GM19239 (cell line): ENCODE data around the gene BRMS1L.
"Not testable (repeated sequence)": the region's sequence is repeated elsewhere in the genome, so short reads cannot be mapped to it uniquely, and the experiment has no call there.

Experiments used
- DNase-seq: peaks from one replicate; pipeline ENCODE4 v3.0.0; 2011; ENCODE audit warnings: low spot score; ENCODE audit not compliant: insufficient read length
- FAIRE-seq: peaks from 2 replicates; lab custom pipeline; 2011; peaks lifted over from hg19 to GRCh38; lab: Jason Lieb, UNC

Gene BRMS1L

DNA sequence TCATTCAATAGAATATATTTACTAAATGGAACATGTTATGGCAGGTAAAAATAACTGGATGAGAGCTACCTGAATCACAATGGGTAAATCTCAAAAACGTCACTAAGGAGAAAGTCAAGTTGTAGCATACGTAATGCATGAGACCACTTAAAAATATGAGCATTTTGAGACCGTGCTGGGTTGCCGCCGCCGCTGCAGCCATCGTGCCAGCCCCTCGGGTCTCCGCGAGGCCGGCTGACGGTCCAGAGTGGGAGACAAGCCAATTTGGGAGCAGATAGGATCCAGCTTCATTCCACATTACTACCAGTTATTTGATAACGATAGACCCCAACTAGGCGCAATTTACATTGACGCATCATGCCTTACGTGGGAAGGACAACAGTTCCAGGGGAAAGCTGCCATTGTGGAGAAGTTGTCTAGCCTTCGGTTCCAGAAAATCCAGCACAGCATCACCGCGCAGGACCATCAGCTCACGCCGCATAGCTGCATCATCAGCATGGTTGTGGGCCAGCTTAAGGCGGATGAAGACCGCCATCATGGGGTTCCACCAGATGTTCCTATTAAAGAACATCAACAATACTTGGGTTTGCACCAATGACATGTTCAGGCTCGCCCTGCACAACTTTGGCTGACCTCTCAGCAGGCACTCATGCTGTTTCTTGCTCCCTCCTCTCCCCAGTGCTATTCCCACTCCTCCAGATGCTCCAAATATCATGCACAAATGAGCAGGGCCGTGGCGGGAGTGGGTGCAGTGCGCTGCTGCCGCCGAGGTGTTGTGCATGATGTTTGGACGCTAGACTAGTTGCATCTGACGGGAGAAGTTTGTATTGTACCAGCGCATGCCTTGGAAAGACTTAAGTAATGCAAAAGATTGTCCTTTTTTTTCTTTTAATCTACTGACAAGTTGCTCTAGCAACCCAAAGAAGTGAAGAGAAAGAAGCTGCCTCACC is 6.3 kb upstream of the BRMS1L start:
- FAIRE-seq (no peak), DNase-seq (no peak)

- no peak for FAIRE-seq
- no peak for DNase-seq
These were observed 4.3 kb upstream of the BRMS1L start for GRCh38 chr14:35821564-35822411.

DNA sequence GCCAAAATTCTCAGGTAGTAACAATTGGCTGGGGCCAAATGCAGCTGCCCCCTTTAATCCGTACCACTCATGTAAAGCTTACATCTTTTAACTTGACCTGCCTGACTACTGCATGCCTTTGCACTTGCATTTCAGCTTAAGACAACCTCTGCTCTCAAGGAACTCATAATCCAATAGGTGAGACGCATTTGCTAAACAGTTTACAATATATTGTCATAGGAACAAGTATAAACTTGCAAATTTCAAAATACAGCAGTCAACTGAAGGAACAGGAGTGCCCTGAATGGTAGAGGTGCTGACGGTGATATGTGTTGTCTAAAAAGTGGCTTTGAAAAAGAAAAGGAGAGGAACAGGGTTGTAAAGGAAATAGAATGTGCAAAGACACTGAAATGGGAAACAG is 3.6 kb upstream of the BRMS1L start:
- FAIRE-seq (no peak), DNase-seq (no peak)

GRCh38 chr14:35824446-35825165 is 1.5 kb upstream of the BRMS1L start:
- not testable (repeated sequence) for FAIRE-seq, DNase-seq

DNA sequence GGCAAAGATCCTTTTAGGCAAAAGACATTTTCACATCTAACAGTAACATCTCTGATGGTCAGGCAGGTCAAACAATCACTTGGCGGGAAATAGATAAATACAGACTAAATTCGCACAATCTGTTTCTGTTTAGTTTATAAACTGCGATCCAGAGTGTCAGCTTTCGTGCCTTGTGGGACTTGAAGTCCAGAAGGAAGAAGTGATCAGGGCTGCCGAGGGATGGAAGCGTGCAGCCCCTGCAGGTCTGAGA is 245 bp upstream of the BRMS1L start:
- no peak for DNase-seq
- no peak for FAIRE-seq

GRCh38 chr14:35826952-35827416 is 846 bp downstream of the BRMS1L start:
- DNase-seq (no peak), FAIRE-seq (no peak)

DNA sequence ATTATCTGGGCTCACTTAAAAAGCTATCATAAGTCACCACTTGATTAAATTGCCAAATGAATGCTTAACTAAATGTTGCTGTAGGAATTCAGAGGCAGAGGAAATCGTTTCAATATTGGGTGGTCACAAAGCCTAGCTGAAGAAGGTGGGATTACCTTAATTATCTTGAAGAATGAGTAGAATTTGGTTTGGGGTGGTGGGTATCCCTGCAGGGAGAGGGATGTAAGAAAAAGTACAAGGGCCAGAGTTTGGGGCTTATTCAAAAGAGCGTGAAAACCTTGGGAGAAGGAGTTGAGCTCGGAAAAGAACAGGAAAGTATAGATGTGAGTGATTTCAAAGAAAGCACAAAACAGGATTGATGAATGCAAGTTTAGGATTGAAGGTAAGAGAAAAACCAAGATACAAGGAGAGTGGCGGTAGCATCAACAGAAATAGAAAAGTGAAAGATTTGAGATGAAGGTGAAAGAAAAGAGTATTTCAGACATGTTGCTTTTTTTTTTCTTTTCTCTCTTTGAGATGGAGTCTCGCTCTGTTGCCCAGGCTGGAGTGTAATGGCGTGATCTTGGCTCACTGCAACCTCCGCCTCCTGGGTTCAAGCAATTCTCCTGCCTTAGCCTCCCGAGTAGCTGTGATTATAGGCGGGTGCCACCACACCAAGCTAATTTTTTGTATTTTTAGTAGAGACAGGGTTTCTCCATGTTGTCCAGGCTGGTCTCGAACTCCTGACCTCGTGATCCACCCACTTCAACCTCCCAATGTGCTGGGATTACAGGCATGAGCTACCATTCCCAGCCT is 1.7 kb downstream of the BRMS1L start:
- FAIRE-seq (no peak), DNase-seq (no peak)

DNA sequence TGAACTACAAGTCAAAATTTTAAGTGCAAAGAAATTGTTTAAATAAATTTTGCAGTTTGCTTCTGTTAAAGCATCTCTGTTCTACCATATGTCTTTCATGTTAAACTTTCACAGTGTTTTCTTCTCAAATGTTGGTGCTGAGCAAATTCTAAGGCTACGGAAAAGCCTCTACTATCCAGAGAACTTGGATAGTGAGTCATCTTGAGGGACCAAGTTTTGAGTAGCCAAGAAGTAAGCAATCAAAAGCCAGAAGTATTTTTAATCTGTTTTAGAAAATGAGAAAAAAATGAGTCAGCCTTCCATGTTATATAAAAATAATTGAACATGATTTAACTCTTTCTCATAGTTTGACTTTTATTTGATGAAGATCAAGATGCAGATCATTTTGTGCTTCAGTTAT is 3.3 kb downstream of the BRMS1L start:
- FAIRE-seq (no peak), DNase-seq (no peak)

DNA sequence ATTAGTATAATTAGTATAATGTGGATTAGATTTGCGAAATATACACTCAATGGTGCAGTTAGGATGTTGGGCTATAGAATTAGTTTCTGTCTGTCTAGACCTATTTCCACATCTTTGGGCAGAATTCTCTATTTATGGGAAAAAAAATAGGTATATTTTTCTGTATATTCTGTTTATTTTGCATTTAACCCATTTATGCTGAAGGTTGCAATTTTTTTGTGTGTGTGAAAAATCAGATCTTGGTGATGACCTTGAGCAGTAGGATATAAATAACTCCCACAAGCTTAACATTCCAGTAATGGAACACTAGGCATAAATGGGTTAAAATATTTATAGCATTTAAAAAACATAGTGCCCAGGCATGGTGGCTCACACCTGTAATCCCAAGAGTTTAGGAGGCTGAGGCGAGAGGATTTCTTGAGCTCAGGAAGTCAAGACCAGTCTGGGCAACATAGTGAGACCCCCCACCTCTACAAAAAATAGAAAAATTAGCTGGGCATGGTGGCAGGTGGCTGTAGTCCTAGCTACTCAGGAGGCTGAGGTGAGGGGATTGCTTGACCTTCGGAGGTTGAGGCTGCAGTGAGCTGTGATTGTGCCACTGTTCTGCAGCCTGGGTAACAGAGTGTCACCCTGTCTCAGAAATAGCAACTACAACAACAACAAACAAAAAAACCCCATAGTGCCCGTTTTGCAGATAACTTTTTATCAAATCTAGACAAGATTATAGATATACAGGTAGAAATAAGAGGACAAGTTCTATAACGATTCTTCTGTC is 9.3 kb downstream of the BRMS1L start:
- DNase-seq: no peak
- no peak for FAIRE-seq

DNA sequence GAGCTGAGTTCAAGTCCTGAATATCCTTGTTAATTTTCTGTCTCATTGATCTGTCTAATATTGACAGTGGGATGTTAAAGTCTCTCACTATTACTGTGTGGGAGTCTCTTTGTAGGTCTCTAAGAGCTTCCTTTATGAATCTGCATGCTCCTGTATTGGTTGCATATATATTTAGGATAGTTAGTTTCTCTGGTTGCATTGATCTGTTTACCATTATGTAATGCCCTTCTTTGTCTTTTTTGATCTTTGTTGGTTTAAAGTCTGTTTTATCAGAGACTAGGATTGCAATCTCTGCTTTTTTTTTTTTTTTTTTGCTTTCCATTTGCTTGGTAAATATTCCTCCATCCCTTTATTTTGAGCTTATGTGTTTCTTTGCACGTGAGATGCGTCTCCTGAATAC is 15.6 kb downstream of the BRMS1L start:
- DNase-seq, FAIRE-seq: not testable (repeated sequence)

DNA sequence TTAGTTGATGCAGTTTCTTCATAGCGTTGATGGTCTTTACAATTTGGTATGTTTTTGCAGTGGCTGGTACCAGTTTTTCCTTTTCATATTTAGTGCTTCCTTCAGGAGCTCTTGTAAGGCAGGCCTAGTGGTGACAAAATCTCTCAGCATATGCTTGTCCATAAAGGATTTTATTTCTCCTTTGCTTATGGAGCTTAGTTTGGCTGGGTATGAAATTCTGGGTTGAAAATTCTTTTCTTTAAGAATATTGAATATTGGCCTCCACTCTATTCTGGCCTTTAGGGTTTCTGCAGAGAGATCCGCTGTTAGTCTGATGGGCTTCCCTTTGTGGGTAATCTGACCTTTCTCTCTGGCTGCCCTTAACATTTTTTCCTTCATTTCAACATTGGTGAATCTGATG is 16.1 kb downstream of the BRMS1L start:
- DNase-seq, FAIRE-seq: not testable (repeated sequence)

- FAIRE-seq (no peak), DNase-seq (no peak)
These were observed 18.4 kb downstream of the BRMS1L start for GRCh38 chr14:35844494-35844893.

DNA sequence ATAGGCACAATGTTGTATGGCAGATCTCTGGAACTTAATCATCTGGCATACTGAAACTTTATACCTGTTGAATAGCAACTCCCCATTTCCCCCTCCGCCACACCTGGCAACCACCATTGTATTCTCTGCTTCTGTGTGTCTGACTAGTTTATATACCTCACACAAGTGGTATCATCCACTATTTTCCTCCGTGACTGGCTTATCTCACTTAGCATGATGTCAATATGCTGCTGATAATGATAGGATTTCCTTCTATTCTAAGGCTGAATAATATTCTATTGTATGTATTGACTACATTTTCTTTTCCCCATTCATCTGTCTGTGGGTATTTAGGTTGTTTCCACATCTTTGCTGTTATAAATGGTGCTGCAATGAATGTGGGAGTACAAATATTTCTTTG is 21.5 kb downstream of the BRMS1L start:
- no peak for FAIRE-seq

DNA sequence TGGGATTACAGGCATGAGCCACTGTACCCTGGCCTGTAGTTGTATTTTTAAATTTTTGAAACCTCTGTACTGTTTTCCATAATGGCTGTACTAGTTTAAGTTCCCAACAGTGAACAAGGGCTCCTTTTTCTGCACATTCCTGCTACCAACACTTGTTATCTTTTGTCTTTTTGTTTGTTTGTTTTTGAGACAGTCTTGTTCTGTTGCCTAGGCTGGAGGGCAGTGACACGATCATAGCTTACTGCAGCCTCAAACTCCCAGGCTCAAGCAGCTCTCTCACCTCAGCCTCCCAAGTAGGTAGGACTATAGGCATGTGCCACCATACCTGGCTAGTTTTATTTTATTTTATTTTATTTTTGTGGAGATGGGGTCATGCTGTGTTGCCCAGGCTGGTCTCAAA is 23.0 kb downstream of the BRMS1L start:
- FAIRE-seq (no peak), DNase-seq (no peak)

More for the DNA sequence above, 21.5 kb downstream of the BRMS1L start:
- no peak for DNase-seq

GRCh38 chr14:35851823-35852222 is 25.7 kb downstream of the BRMS1L start:
- FAIRE-seq (no peak), DNase-seq (no peak)

- DNase-seq (no peak), FAIRE-seq (no peak)
These were observed 27.1 kb downstream of the BRMS1L start for GRCh38 chr14:35853225-35853624.

DNA sequence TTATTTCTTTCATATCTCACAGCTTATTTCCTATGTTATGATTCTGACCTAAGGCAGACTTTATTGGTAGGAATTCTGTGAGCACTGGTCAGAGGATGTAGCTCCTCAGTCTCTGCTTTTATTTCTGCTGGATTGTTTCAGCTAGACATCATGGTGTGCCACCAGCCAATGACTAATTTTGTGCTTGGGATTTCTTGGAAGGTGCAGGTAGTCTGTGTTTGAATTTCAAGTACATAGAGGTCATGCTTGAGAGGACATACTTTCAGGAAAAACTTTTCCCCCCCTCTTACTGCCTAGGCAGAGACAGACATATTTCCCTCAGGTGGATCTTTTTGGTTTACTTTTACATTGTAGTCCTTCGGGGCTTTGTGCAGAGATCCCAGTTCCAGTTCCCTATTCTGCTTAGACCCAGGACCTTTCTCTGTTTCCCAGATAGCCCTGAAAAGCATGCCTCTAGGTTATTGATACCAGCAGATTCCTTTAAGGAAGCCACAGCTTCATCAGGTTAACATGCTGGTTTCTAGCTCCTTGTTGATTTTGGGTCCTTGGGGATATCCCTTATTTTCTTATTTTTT is 28.6 kb downstream of the BRMS1L start:
- DNase-seq: no peak
- peak; percentile 90 for FAIRE-seq

DNA sequence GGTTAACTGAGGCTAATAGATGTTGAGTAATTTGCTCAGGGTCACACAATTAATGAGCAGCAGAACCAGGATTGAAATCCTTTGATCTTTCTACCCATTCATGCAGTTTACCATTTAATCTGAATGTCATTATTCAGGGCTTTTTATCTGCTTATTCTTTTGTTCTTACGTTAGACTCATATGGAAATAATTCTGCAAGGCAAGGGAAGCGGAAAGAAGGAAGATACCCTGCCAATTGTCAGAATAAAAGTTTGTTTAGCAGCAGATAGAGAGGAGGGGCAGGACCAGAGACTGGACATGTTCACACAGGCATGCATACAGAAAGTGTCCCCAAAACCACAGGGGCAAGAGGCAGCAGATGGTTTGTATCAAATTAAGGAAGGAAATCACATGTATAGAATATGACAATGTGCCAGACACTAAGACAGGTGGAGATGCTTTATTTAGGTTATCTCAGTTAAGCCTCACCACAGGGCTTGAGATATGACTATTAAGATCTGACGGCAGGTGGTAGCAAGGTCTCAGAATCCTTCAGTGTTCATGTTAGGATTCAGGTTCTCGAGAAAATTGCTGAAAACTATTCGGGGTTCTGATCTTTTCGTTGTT is 29.8 kb downstream of the BRMS1L start:
- peak; percentile 19 for DNase-seq
- FAIRE-seq: peak; percentile 97
